ENCODE measurements around the gene CREB3L4. TPM values are rescaled to one million over a fixed set of nuclear protein-coding genes. Genes with fewer than 3 reads are reported as not detected.
"Not testable (repeated sequence)": the region's sequence is repeated elsewhere in the genome, so short reads cannot be mapped to it uniquely, and the experiment has no call there.

CREB3L4 gene
- total RNA-seq, 2 experiments from 2014 or later: 2.9 to 3.9 TPM

DNA sequence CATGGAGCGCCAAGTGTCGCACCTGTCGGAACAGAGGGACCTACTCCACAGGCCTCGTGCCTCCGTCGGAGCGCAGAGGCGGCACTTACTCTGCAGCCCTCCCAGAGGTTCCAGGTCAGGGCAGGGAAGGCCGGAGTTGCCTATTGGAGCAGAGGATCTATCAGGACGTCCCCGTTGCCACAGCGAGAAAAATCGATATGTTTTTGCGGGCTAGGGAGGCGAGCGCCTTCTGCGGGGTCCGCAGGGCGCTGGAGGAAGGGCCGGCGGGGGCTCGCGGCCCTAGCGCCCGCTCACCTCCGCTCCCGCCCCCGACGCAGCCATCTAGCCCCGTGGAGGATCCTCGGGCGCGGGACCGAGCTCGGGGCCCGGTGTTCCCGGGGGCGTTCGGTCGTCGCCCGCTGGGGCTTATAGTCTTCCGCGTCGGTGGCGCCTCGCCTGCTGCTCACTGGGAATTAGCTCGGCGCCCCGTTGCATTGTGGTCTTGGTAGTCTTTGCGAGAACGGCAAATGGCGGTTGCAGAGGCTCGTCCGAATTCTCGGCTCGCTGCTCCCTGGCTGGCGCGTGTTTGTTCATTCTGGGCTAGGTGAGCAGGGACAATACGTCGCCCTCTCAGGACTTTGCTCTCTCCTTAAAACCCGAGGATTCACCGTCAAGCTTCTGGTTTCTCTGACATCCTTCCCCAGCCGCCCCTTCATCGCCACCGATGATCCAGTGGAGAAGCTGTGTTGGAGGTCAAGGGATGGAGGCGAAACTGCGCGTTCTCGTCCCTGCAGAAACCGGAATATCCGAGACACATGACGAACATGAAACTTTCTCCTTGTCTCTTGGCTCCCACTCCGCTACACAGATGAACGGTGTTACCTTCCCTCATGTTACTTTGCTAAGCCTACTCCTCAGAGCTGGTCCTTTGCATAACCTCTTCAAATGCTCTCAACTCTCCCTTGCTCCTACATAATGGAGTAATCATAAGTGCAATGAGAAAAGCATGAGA, 9.8 kb downstream of the CREB3L4 start, which contains the start of gene JTB:
Gene JTB (minus strand): TSS at position 425 of the 991 bp plus-strand sequence. CDS start 422 bp downstream, at position 3.
- peaks cover 42% of the 10 kb centered on the region for H3K4me1 Mint-ChIP-seq (ENCODE audit: low read depth)
- H3K9me3 Mint-ChIP-seq: no peaks in the 10 kb centered on the region
- intact Hi-C loops (cut with DNase I, micrococcal nuclease): loop anchor here (1.0 kb wide), 4 partner anchors 10 to 54 kb away; partner anchors contain the start of genes CRTC2 (in 2 of the 2), RPS27 (in 2 of the 2) and CREB3L4 (in 1 of the 2)
- peak within 1 kb of the TSS; percentile 98 for H3K4me3 Mint-ChIP-seq
- peaks cover 31% of the 10 kb centered on the region for H3K4me1 ChIP-seq (ENCODE audit: insufficient read depth, low read length)
- ATAC-seq (ENCODE audit: poor library complexity) (peak; percentile 96), DNase-seq (peak; percentile 68 to 91 (median 82))
- ChIA-PET POLR2A (interaction anchor here (0.6 to 5.3 kb wide), 31 partner anchors 9 to 442 kb away, joined by 3 to 149 read pairs (median 4); partner anchors contain the start of genes CHTOP, CREB3L4, CRTC2 and DENND4B), CTCF (interaction anchor here (0.6 to 3.7 kb wide), 10 partner anchors 9 to 294 kb away, joined by 3 to 21 read pairs (median 6); partner anchors contain the start of genes CREB3L4, CRTC2, DENND4B and GATAD2B)
- H3K36me3 ChIP-seq (ENCODE audit: insufficient read depth, low read length): peaks cover 32% of the 10 kb centered on the region
- no peaks in the 10 kb centered on the region for H3K9me3 ChIP-seq (ENCODE audit: control insufficient read depth in 1 of 2, insufficient read depth in 1 of 2, low read length in 2 of 2)
- peak within 1 kb of the TSS; percentile 80 to 83 for H3K27ac ChIP-seq (ENCODE audit: low read depth in 1 of 2, low read length in 2 of 2)
- H3K27me3 Mint-ChIP-seq: no peaks in the 10 kb centered on the region
- peak within 1 kb of the TSS; percentile 82 for H3K4me3 ChIP-seq (ENCODE audit: low read length)
- peaks cover 47% of the 10 kb centered on the region for H3K36me3 Mint-ChIP-seq (ENCODE audit: low read depth)
- peak within 1 kb of the TSS; percentile 94 for H3K27ac Mint-ChIP-seq
- H3K27me3 ChIP-seq (ENCODE audit: control insufficient read depth in 1 of 2, insufficient read depth in 2 of 2, low read length in 2 of 2): no peaks in the 10 kb centered on the region
- TF ChIP-seq, protein P1, sequence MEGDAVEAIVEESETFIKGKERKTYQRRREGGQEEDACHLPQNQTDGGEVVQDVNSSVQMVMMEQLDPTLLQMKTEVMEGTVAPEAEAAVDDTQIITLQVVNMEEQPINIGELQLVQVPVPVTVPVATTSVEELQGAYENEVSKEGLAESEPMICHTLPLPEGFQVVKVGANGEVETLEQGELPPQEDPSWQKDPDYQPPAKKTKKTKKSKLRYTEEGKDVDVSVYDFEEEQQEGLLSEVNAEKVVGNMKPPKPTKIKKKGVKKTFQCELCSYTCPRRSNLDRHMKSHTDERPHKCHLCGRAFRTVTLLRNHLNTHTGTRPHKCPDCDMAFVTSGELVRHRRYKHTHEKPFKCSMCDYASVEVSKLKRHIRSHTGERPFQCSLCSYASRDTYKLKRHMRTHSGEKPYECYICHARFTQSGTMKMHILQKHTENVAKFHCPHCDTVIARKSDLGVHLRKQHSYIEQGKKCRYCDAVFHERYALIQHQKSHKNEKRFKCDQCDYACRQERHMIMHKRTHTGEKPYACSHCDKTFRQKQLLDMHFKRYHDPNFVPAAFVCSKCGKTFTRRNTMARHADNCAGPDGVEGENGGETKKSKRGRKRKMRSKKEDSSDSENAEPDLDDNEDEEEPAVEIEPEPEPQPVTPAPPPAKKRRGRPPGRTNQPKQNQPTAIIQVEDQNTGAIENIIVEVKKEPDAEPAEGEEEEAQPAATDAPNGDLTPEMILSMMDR (IDR thresholded peaks at IDR 0.05): no peak

DNA sequence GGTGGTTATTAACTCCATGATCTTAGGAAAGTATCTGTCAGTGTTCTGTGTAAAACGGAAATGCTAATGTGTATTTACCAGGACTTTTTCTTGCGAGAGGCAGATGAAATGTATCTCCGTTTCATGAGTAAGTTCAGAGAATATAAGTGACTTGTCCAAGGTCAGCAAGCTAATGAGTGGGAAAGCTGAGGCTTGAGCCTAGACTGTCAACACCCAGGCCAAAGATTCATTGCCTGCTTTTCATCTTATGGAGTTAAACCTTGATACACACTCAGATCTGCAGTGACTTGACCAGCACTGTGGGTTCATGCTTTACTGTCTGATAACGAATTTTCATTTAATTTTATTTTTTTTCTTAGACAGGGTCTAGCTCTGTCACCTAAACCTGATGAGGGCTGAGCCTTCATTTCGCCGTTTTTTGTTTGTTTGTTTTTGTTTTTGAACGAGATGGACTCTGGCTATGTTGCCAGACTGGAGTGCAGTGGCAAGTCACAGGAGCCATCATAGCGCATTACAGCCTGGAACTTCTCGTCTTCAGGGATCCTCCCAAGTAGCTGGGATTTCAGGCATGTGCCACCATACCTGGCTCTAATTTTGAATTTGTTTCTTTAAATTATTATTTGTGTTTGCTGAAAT, 10.7 kb downstream of the CREB3L4 start:
- peaks cover 43% of the 10 kb centered on the region for H3K36me3 Mint-ChIP-seq (ENCODE audit: low read depth)
- no peaks in the 10 kb centered on the region for H3K9me3 Mint-ChIP-seq
- peak overlapping the region; percentile 98 for H3K4me3 Mint-ChIP-seq
- DNase-seq: no peak
- peaks cover 40% of the 10 kb centered on the region for H3K4me1 Mint-ChIP-seq (ENCODE audit: low read depth)
- Histone ChIP-seq H3K4me3 (ENCODE audit: low read length) (peak overlapping the region; percentile 82), H3K27me3 (ENCODE audit: control insufficient read depth in 1 of 2, insufficient read depth in 2 of 2, low read length in 2 of 2) (no peaks in the 10 kb centered on the region), H3K36me3 (ENCODE audit: insufficient read depth, low read length) (peaks cover 24% of the 10 kb centered on the region), H3K27ac (ENCODE audit: low read depth in 1 of 2, low read length in 2 of 2) (peak overlapping the region; percentile 71 to 83), H3K4me1 (ENCODE audit: insufficient read depth, low read length) (peaks cover 31% of the 10 kb centered on the region), H3K9me3 (ENCODE audit: control insufficient read depth in 1 of 2, insufficient read depth in 1 of 2, low read length in 2 of 2) (no peaks in the 10 kb centered on the region)
- POLR2A ChIA-PET: interaction anchor here (0.6 to 5.3 kb wide), 14 partner anchors 8 to 443 kb away, joined by 3 to 149 read pairs (median 18); partner anchors contain the start of genes CHTOP, CREB3L4, CRTC2 and DENND4B
- intact Hi-C loops (cut with DNase I, micrococcal nuclease): loop anchor here in 1 of 2 experiments (1.0 kb wide), 1 partner anchor 12 kb away; the partner anchor contains the start of gene RPS27
- H3K27me3 Mint-ChIP-seq: no peaks in the 10 kb centered on the region
- ATAC-seq (ENCODE audit: poor library complexity): no peak
- CTCF ChIA-PET: interaction anchor here (1.5 to 3.7 kb wide), 7 partner anchors 8 to 181 kb away, joined by 4 to 21 read pairs (median 7); partner anchors contain the start of genes CREB3L4, DENND4B, GATAD2B and RAB13
- peak overlapping the region; percentile 94 for H3K27ac Mint-ChIP-seq
- TF ChIP-seq, protein P1 (IDR thresholded peaks at IDR 0.05): no peak

DNA sequence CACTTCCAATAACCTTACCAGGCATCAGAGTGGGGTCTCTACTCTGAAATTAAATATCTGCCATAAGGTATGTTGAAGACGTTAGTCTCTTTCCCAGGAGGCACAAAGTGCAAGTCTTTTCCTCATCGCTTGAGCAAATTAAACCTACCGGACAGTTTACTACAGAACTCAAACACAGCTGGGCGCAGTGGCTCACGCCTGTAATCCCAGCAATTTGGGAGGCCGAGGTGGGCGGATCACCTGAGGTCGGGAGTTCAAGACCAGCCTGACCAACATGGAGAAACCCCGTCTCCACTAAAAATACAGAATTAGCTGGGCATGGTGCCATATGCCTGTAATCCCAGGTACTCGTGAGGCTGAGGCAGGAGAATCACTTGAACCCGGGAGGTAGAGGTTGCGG, 11.4 kb downstream of the CREB3L4 start:
- intact Hi-C loops (cut with DNase I, micrococcal nuclease); H3K9me3 Mint-ChIP-seq; H3K4me3 ChIP-seq (ENCODE audit: low read length); ATAC-seq (ENCODE audit: poor library complexity); H3K27ac ChIP-seq (ENCODE audit: low read depth in 1 of 2, low read length in 2 of 2); DNase-seq; H3K27me3 ChIP-seq (ENCODE audit: control insufficient read depth in 1 of 2, insufficient read depth in 2 of 2, low read length in 2 of 2); H3K27me3 Mint-ChIP-seq; H3K9me3 ChIP-seq (ENCODE audit: control insufficient read depth in 1 of 2, insufficient read depth in 1 of 2, low read length in 2 of 2): not testable (repeated sequence)
- ChIA-PET POLR2A (interaction anchor here (3.5 to 5.3 kb wide), 4 partner anchors 12 to 34 kb away, joined by 52 to 149 read pairs (median 100); partner anchors contain the start of genes CREB3L4, DENND4B, RPS27 and SLC39A1), CTCF (interaction anchor here (1.6 to 3.7 kb wide), 3 partner anchors 12 to 56 kb away, joined by 4 to 21 read pairs (median 7); partner anchors contain the start of genes CREB3L4, DENND4B and GATAD2B)
- H3K36me3 Mint-ChIP-seq (ENCODE audit: low read depth): peaks cover 39% of the 10 kb centered on the region
- peak overlapping the region; percentile 98 for H3K4me3 Mint-ChIP-seq
- peak overlapping the region; percentile 94 for H3K27ac Mint-ChIP-seq
- H3K4me1 Mint-ChIP-seq (ENCODE audit: low read depth): peaks cover 37% of the 10 kb centered on the region
- H3K36me3 ChIP-seq (ENCODE audit: insufficient read depth, low read length): peaks cover 17% of the 10 kb centered on the region
- H3K4me1 ChIP-seq (ENCODE audit: insufficient read depth, low read length): peaks cover 31% of the 10 kb centered on the region

DNA sequence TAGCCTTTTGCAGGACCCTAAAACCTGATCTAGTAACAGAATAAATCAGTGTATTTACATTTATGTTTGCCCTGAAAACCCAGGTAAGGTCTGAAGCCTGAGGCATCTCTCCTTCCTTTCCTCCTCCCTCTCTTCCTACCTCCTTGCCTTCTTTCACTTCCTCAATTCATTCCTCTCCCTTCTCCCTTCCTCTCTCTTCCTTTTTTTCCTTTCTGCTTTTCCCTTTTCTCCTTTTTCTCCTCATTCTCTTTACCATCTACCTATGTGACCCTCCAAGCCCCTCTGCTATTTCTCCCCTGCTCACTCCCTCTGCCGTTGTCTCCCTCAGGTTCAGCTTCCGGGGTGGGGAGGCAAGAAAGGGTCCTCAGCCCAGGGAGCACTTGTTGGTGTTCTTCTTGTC, 14.0 kb downstream of the CREB3L4 start:
- H3K9me3 Mint-ChIP-seq; H3K9me3 ChIP-seq (ENCODE audit: control insufficient read depth in 1 of 2, insufficient read depth in 1 of 2, low read length in 2 of 2); CTCF ChIA-PET; POLR2A ChIA-PET; intact Hi-C loops (cut with DNase I, micrococcal nuclease); H3K27me3 ChIP-seq (ENCODE audit: control insufficient read depth in 1 of 2, insufficient read depth in 2 of 2, low read length in 2 of 2); ATAC-seq (ENCODE audit: poor library complexity); H3K27ac Mint-ChIP-seq; H3K4me3 Mint-ChIP-seq; DNase-seq; H3K36me3 ChIP-seq (ENCODE audit: insufficient read depth, low read length); H3K27ac ChIP-seq (ENCODE audit: low read depth in 1 of 2, low read length in 2 of 2); H3K4me3 ChIP-seq (ENCODE audit: low read length): not testable (repeated sequence)
- peaks cover 25% of the 10 kb centered on the region for H3K4me1 Mint-ChIP-seq (ENCODE audit: low read depth)
- H3K4me1 ChIP-seq (ENCODE audit: insufficient read depth, low read length): peaks cover 16% of the 10 kb centered on the region
- peaks cover 14% of the 10 kb centered on the region for H3K36me3 Mint-ChIP-seq (ENCODE audit: low read depth)
- peaks cover 15% of the 10 kb centered on the region for H3K27me3 Mint-ChIP-seq

Measured in CD4-positive, alpha-beta T cell (primary cell).